ENCODE results near the gene OTOG.
A peak's percentile ranks its signal among the peaks of the same experiment; 100 is the strongest.

OTOG gene

GRCh38 chr11:17591293-17591692 lies 44.2 kb downstream of the OTOG start:
- DNase-seq = no peak

GRCh38 chr11:17593466-17594245 lies 46.6 kb downstream of the OTOG start:
- DNase-seq = no peak

- DNase-seq = no peak
These were observed 47.7 kb downstream of the OTOG start for GRCh38 chr11:17594686-17595192.

GRCh38 chr11:17595526-17596309 lies 48.7 kb downstream of the OTOG start:
- DNase-seq = no peak

GRCh38 chr11:17596310-17596669 lies 49.2 kb downstream of the OTOG start:
- no peak for DNase-seq

GRCh38 chr11:17596711-17597110 lies 49.7 kb downstream of the OTOG start:
- no peak for DNase-seq

GRCh38 chr11:17597770-17598169 lies 50.7 kb downstream of the OTOG start:
- DNase-seq = no peak

- peak in 1 of 2 experiments; percentile 16 for DNase-seq
These were observed 51.8 kb downstream of the OTOG start for GRCh38 chr11:17598700-17599459.

GRCh38 chr11:17599460-17599925 lies 52.4 kb downstream of the OTOG start:
- DNase-seq = no peak

- DNase-seq = no peak
These were observed 53.5 kb downstream of the OTOG start for GRCh38 chr11:17600316-17601255.

GRCh38 chr11:17601256-17601671 lies 54.2 kb downstream of the OTOG start:
- DNase-seq = no peak

- DNase-seq = no peak
These were observed 54.6 kb downstream of the OTOG start for GRCh38 chr11:17601676-17602075.

- no peak for DNase-seq
These were observed 55.3 kb downstream of the OTOG start for GRCh38 chr11:17602105-17603001.

GRCh38 chr11:17603056-17603825 lies 56.2 kb downstream of the OTOG start:
- DNase-seq = no peak

- DNase-seq = no peak
These were observed 57.3 kb downstream of the OTOG start for GRCh38 chr11:17604201-17604914.

- no peak for DNase-seq
These were observed 57.8 kb downstream of the OTOG start for GRCh38 chr11:17604915-17605233.

GRCh38 chr11:17605651-17606122 lies 58.6 kb downstream of the OTOG start:
- no peak for DNase-seq

GRCh38 chr11:17606233-17607082 lies 59.4 kb downstream of the OTOG start:
- DNase-seq = no peak

- no peak for DNase-seq
These were observed 60.0 kb downstream of the OTOG start for GRCh38 chr11:17607083-17607429.

Measured in cerebellar nuclear complex (tissue), 1 donor.